Peyer's patch (tissue), 4 donors: ENCODE results near the gene SEZ6. TPM values are rescaled to one million over a fixed set of nuclear protein-coding genes. Genes with fewer than 3 reads are reported as not detected.

ENCODE experiments used
- DNase-seq, 3 donors: peaks; one replicate each; pipeline ENCODE4 v3.0.0-alpha.2; 2017 to 2019
- H3K27ac ChIP-seq, 4 donors: fragments of 200-600 bp; sonication (generic); one replicate each; pipeline ENCODE4 v1.5.1; 2016 to 2019
- H3K27me3 ChIP-seq, 2 donors: fragments of 200-600 bp; sonication (generic); one replicate each; pipeline ENCODE4 v1.5.1; 2019
- H3K36me3 ChIP-seq, 3 donors: fragments of 200-600 bp; sonication (generic); one replicate each; pipeline ENCODE4 v1.5.1; 2016 to 2019
- H3K4me1 ChIP-seq, 4 donors: fragments of 200-600 bp; sonication (generic); one replicate each; pipeline ENCODE4 v1.5.1; 2016 to 2019
- H3K4me3 ChIP-seq, 4 donors: fragments of 200-600 bp; sonication (generic); 1 replicate in 3 of 4; 2 replicates in 1 of 4; pipeline ENCODE4 v1.5.1; 2016 to 2019; ENCODE audit warnings: mild to moderate bottlenecking in 1 of 4
- H3K9me3 ChIP-seq, 4 donors: fragments of 200-600 bp; sonication (generic); one replicate each; pipeline ENCODE4 v1.5.1; 2016 to 2019; ENCODE audit warnings: mild to moderate bottlenecking in 1 of 4
- POLR2A ChIP-seq, 2 donors: fragments of 450-650 bp; IDR thresholded peaks; one replicate each; pipeline ENCODE4 v1.5.1; 2017; ENCODE audit warnings: antibody characterized with exemption in 2 of 2, mild to moderate bottlenecking in 2 of 2, moderate library complexity in 2 of 2
- total RNA-seq, 4 donors: library from RNA; depleted of rRNA; stranded (reverse); fragments of >200 nt; gene quantifications; one replicate each; pipeline ENCODE4 v1.1.0, GENCODE V29; 2016
- TF ChIP-seq, protein P1 (sequence below), 6 experiments: fragments of 450-650 bp in 4 of 6; fragments of 200-600 bp in 2 of 6; sonication (generic) in 1 of 6; IDR thresholded peaks; one replicate each; pipeline ENCODE4 v1.5.1; 2017 to 2019; ENCODE audit warnings: antibody characterized with exemption in 6 of 6, mild to moderate bottlenecking in 3 of 6, moderate library complexity in 1 of 6

The SEZ6 gene
- total RNA-seq, 4 donors from 2014 or later: 0.66 to 1.1 TPM; not detected in 2

DNA sequence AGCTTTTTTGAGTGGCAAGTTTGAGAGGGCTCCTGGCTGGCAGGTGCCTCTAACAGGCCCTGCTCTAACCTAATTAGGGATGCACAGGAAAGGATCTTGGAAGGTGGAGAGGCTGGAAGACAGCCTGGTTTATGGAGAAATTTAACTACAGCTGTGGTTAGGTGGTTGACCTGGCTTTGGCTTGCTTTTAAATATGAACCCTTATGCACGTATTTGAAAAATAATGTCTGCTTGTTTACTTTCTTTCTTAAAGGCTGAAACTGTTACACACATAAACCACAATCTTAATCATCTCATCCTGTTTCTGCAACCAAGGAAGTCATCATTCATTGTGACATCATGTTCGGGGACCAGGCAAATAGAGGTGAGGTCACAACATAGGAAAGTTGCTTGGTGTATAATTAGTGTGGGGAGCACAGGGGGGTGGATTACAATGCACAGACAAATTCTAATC, 79.9 kb downstream of the SEZ6 start:
- H3K27me3 ChIP-seq: no peaks in the 10 kb centered on the region
- H3K4me3 ChIP-seq: no peak overlapping the region
- TF ChIP-seq, protein P1, sequence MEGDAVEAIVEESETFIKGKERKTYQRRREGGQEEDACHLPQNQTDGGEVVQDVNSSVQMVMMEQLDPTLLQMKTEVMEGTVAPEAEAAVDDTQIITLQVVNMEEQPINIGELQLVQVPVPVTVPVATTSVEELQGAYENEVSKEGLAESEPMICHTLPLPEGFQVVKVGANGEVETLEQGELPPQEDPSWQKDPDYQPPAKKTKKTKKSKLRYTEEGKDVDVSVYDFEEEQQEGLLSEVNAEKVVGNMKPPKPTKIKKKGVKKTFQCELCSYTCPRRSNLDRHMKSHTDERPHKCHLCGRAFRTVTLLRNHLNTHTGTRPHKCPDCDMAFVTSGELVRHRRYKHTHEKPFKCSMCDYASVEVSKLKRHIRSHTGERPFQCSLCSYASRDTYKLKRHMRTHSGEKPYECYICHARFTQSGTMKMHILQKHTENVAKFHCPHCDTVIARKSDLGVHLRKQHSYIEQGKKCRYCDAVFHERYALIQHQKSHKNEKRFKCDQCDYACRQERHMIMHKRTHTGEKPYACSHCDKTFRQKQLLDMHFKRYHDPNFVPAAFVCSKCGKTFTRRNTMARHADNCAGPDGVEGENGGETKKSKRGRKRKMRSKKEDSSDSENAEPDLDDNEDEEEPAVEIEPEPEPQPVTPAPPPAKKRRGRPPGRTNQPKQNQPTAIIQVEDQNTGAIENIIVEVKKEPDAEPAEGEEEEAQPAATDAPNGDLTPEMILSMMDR (IDR thresholded peaks at IDR 0.05): no peak
- TF ChIP-seq POLR2A (IDR thresholded peaks at IDR 0.05): no peak
- peaks cover 0 to 17% (median 0%) of the 10 kb centered on the region in 4 donors for H3K4me1 ChIP-seq
- H3K27ac ChIP-seq: peak overlapping the region; percentile 66 to 81 (median 71)
- DNase-seq: peak in 2 of 3 donors; percentile 26 to 60
- H3K9me3 ChIP-seq: no peaks in the 10 kb centered on the region
- H3K36me3 ChIP-seq: peaks cover 0 to 50% (median 0%) of the 10 kb centered on the region in 3 donors

DNA sequence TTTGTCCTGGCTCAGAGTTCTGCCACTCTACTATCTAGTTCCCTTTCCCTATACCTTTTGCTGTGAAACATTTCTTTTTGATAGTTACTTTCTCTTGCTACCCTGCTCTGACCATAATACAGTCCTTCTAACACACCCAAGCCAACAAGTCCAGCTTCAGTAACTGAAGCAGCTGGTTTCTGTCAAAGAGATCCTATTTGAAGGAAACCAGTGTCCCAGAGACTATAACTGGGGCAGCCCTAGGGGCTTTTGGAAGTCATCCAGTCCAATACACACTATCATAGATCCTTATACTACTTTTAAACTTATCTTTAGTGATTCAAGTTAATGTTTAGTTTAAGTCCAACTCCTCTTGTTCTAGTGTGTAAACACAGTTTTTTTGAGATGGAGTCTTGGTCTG, 85.6 kb downstream of the SEZ6 start:
- H3K4me3 ChIP-seq: no peak overlapping the region
- H3K9me3 ChIP-seq: no peaks in the 10 kb centered on the region
- peaks cover 0 to 97% (median 0%) of the 10 kb centered on the region in 3 donors for H3K36me3 ChIP-seq
- TF ChIP-seq, protein P1 (IDR thresholded peaks at IDR 0.05): no peak
- no peak for TF ChIP-seq POLR2A (IDR thresholded peaks at IDR 0.05)
- H3K27me3 ChIP-seq: no peaks in the 10 kb centered on the region
- H3K4me1 ChIP-seq: peaks cover 0 to 5% (median 0%) of the 10 kb centered on the region in 4 donors
- no peak overlapping the region for H3K27ac ChIP-seq
- DNase-seq: no peak

DNA sequence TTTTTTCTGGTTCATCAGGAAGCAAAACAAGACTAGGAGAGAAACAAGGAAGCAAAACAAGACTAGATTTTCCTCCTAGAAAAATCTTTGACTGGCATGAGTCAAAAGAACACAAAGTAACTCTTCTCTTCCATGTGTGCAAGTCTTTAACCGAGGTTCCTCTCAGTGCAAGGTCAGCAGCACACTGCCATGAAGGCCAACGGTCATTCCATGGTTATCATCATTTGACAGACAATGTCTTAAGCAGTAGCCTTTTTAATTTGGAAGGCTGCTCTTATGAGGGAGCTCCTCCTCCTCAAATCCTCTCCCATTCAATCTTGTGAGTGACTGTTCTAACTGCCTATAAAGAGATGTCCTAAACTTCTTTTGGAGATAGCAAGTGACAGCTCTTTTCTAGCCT, 87.5 kb downstream of the SEZ6 start:
- no peak for DNase-seq
- Histone ChIP-seq H3K4me1 (no peaks in the 10 kb centered on the region), H3K4me3 (no peak overlapping the region), H3K27me3 (no peaks in the 10 kb centered on the region), H3K27ac (no peak overlapping the region), H3K36me3 (peaks cover 0 to 98% (median 0%) of the 10 kb centered on the region in 3 donors), H3K9me3 (no peaks in the 10 kb centered on the region)
- TF ChIP-seq, protein P1 (IDR thresholded peaks at IDR 0.05): no peak
- TF ChIP-seq POLR2A (IDR thresholded peaks at IDR 0.05): no peak

DNA sequence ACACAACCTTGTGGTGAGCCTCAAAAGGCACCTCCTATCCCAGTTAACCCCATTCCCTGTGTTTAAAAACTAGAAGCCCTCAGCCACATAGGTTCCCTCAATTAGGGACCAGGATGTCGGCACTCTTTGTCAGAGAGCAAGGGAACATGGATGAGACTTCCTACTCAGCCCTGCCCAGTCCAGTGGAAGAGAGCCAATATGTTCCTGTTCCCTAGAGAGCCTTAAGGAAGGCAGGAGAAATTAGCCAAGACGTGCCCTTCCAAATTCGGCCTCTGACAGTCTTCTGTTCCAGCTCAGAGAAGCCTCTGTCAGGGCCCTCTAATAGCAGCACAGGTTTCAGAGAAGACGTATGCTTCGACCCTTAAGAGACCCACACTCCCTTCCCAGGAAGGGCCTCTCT, 88.4 kb downstream of the SEZ6 start:
- Histone ChIP-seq H3K4me1 (peaks cover 0 to 8% (median under 1%) of the 10 kb centered on the region in 4 donors), H3K36me3 (peaks cover 0 to 98% (median 0%) of the 10 kb centered on the region in 3 donors), H3K27ac (no peak overlapping the region), H3K4me3 (no peak overlapping the region), H3K9me3 (no peaks in the 10 kb centered on the region), H3K27me3 (no peaks in the 10 kb centered on the region)
- no peak for DNase-seq
- TF ChIP-seq, protein P1 (IDR thresholded peaks at IDR 0.05): no peak
- TF ChIP-seq POLR2A (IDR thresholded peaks at IDR 0.05): no peak

DNA sequence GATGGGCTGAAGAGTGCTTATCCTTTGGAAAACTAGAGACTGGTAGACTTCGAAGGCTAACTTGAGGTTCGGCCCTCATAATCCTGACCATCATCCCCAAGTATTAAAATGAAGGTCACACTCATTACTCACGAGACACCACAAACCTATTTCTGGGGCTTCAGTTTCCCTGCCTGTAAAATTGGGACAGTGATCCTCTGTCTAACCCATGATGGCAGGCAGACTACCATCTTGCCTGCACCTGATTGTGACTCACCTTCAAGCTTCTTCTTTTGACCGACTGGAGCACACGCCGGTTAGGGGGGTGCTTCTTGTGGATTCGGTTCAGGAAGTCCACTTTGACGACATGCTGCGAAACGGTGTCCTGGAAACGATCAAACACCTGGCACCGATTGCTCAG, 88.8 kb downstream of the SEZ6 start:
- no peak overlapping the region for H3K27ac ChIP-seq
- H3K9me3 ChIP-seq: no peaks in the 10 kb centered on the region
- TF ChIP-seq, protein P1 (IDR thresholded peaks at IDR 0.05): no peak
- no peak for TF ChIP-seq POLR2A (IDR thresholded peaks at IDR 0.05)
- H3K4me1 ChIP-seq: peaks cover 0 to 12% (median 2%) of the 10 kb centered on the region in 4 donors
- no peak overlapping the region for H3K4me3 ChIP-seq
- no peak for DNase-seq
- peaks cover 0 to 98% (median 0%) of the 10 kb centered on the region in 3 donors for H3K36me3 ChIP-seq
- H3K27me3 ChIP-seq: no peaks in the 10 kb centered on the region
